ENCODE data around the gene GCLM.

DNA sequence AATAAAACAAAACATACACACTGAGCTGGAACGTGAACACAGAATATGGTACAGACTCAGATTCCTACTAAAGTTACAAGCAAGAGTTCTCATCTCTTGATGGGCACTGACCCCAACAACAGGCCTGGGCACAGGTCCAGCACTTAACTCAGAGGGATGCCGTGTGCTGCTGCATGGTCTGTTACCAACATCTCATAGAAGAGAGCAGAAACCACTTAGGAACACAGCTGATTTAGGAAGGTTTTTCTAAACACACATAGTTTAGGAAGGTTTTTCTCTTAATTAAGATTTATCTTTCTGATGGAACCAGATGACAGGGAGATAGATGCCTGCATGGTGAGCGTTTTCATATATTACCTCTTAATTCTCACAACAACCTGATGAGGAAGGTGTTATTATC is 1.5 kb downstream of the GCLM start:
- TF ChIP-seq, protein P1, sequence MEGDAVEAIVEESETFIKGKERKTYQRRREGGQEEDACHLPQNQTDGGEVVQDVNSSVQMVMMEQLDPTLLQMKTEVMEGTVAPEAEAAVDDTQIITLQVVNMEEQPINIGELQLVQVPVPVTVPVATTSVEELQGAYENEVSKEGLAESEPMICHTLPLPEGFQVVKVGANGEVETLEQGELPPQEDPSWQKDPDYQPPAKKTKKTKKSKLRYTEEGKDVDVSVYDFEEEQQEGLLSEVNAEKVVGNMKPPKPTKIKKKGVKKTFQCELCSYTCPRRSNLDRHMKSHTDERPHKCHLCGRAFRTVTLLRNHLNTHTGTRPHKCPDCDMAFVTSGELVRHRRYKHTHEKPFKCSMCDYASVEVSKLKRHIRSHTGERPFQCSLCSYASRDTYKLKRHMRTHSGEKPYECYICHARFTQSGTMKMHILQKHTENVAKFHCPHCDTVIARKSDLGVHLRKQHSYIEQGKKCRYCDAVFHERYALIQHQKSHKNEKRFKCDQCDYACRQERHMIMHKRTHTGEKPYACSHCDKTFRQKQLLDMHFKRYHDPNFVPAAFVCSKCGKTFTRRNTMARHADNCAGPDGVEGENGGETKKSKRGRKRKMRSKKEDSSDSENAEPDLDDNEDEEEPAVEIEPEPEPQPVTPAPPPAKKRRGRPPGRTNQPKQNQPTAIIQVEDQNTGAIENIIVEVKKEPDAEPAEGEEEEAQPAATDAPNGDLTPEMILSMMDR (IDR thresholded peaks at IDR 0.05; ENCODE audit: insufficient read depth, low read length), result no peak
- TF ChIP-seq, protein P2, sequence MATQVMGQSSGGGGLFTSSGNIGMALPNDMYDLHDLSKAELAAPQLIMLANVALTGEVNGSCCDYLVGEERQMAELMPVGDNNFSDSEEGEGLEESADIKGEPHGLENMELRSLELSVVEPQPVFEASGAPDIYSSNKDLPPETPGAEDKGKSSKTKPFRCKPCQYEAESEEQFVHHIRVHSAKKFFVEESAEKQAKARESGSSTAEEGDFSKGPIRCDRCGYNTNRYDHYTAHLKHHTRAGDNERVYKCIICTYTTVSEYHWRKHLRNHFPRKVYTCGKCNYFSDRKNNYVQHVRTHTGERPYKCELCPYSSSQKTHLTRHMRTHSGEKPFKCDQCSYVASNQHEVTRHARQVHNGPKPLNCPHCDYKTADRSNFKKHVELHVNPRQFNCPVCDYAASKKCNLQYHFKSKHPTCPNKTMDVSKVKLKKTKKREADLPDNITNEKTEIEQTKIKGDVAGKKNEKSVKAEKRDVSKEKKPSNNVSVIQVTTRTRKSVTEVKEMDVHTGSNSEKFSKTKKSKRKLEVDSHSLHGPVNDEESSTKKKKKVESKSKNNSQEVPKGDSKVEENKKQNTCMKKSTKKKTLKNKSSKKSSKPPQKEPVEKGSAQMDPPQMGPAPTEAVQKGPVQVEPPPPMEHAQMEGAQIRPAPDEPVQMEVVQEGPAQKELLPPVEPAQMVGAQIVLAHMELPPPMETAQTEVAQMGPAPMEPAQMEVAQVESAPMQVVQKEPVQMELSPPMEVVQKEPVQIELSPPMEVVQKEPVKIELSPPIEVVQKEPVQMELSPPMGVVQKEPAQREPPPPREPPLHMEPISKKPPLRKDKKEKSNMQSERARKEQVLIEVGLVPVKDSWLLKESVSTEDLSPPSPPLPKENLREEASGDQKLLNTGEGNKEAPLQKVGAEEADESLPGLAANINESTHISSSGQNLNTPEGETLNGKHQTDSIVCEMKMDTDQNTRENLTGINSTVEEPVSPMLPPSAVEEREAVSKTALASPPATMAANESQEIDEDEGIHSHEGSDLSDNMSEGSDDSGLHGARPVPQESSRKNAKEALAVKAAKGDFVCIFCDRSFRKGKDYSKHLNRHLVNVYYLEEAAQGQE (IDR thresholded peaks at IDR 0.05; ENCODE audit: insufficient replicate concordance, low read depth), result no peak
- no peak for TF ChIP-seq GABPA (IDR thresholded peaks at IDR 0.05; ENCODE audit: low read depth)

Data from HL-60 (cell line).